ENCODE data around the gene MYMK.
A peak's percentile ranks its signal among the peaks of the same experiment; 100 is the strongest.

The MYMK gene

DNA sequence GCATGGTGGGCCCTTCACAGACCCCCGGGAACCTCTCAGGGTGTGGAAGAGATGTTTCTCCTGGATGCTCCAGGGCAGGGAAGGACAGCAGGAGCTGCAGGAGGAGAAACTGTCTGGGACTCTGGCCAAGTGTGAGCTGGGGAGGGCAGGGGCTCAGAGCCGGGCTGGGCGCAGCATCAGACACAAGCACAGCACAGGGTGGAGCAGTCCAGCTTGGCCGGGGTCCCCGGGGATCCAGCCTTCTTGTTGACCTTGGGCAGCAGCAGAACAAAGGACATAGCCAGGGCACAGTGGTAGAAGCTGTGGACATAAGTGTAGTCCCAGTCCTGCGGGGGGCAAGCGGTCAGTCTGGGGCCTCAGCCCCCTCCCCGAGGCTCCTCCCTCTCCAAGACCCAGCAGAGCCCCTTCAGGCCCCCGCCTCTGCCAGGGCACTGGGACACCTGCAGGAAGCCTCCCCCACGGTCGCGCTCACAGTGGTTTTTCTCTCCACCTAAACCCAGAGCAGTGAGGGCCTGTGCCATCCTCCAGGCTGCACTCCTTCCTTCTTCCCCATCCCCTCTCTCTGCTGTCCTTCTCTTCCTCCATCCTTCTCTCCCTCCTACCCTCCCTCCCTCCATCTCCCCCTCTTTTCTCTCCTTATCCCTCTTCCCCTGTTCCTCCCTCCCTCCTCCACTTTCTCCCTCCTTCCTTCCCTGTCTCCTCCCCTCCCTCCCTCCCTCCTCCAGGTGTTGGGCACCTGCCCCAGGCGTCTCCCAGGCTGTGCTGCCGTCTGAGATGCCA, 10.1 kb downstream of the MYMK start:
- H3K36me3 ChIP-seq (ENCODE audit: control insufficient read depth, low read depth, low read length), result no peaks in the 10 kb centered on the region
- H3K27me3 ChIP-seq (ENCODE audit: control insufficient read depth, insufficient read depth, low read length), result no peaks in the 10 kb centered on the region
- H3K9me3 ChIP-seq (ENCODE audit: control insufficient read depth, low read depth, low read length), result no peaks in the 10 kb centered on the region
- no peak overlapping the region for H3K4me3 ChIP-seq (ENCODE audit: low read length)
- peaks cover 5% of the 10 kb centered on the region for H3K4me1 ChIP-seq (ENCODE audit: control insufficient read depth, low read depth, low read length)
- no peak overlapping the region for H3K9ac ChIP-seq (ENCODE audit: low read length)
- H3K27ac ChIP-seq (ENCODE audit: low read length), result no peak overlapping the region

GRCh38 chr9:133513214-133514100, 11.3 kb downstream of the MYMK start:
- H3K27me3 ChIP-seq (ENCODE audit: control insufficient read depth, insufficient read depth, low read length), result no peaks in the 10 kb centered on the region
- H3K9me3 ChIP-seq (ENCODE audit: control insufficient read depth, low read depth, low read length), result no peaks in the 10 kb centered on the region
- H3K36me3 ChIP-seq (ENCODE audit: control insufficient read depth, low read depth, low read length), result no peaks in the 10 kb centered on the region
- H3K27ac ChIP-seq (ENCODE audit: low read length), result no peak overlapping the region
- H3K4me3 ChIP-seq (ENCODE audit: low read length), result no peak overlapping the region
- no peak overlapping the region for H3K9ac ChIP-seq (ENCODE audit: low read length)
- peaks cover 14% of the 10 kb centered on the region for H3K4me1 ChIP-seq (ENCODE audit: control insufficient read depth, low read depth, low read length)

GRCh38 chr9:133512253-133513213, 12.2 kb downstream of the MYMK start:
- Histone ChIP-seq H3K9me3 (ENCODE audit: control insufficient read depth, low read depth, low read length) (no peaks in the 10 kb centered on the region), H3K36me3 (ENCODE audit: control insufficient read depth, low read depth, low read length) (no peaks in the 10 kb centered on the region), H3K27me3 (ENCODE audit: control insufficient read depth, insufficient read depth, low read length) (no peaks in the 10 kb centered on the region), H3K27ac (ENCODE audit: low read length) (no peak overlapping the region), H3K4me1 (ENCODE audit: control insufficient read depth, low read depth, low read length) (peaks cover 14% of the 10 kb centered on the region), H3K4me3 (ENCODE audit: low read length) (no peak overlapping the region), H3K9ac (ENCODE audit: low read length) (no peak overlapping the region)

GRCh38 chr9:133511607-133512006, 13.2 kb downstream of the MYMK start:
- H3K9ac ChIP-seq (ENCODE audit: low read length), result no peak overlapping the region
- H3K36me3 ChIP-seq (ENCODE audit: control insufficient read depth, low read depth, low read length), result no peaks in the 10 kb centered on the region
- H3K27me3 ChIP-seq (ENCODE audit: control insufficient read depth, insufficient read depth, low read length), result no peaks in the 10 kb centered on the region
- H3K4me3 ChIP-seq (ENCODE audit: low read length), result no peak overlapping the region
- H3K4me1 ChIP-seq (ENCODE audit: control insufficient read depth, low read depth, low read length), result peaks cover 14% of the 10 kb centered on the region
- H3K27ac ChIP-seq (ENCODE audit: low read length), result no peak overlapping the region
- no peaks in the 10 kb centered on the region for H3K9me3 ChIP-seq (ENCODE audit: control insufficient read depth, low read depth, low read length)

GRCh38 chr9:133510926-133511505, 13.7 kb downstream of the MYMK start:
- Histone ChIP-seq H3K4me1 (ENCODE audit: control insufficient read depth, low read depth, low read length) (peaks cover 14% of the 10 kb centered on the region), H3K4me3 (ENCODE audit: low read length) (no peak overlapping the region), H3K27me3 (ENCODE audit: control insufficient read depth, insufficient read depth, low read length) (no peaks in the 10 kb centered on the region), H3K27ac (ENCODE audit: low read length) (no peak overlapping the region), H3K36me3 (ENCODE audit: control insufficient read depth, low read depth, low read length) (no peaks in the 10 kb centered on the region), H3K9me3 (ENCODE audit: control insufficient read depth, low read depth, low read length) (no peaks in the 10 kb centered on the region), H3K9ac (ENCODE audit: low read length) (no peak overlapping the region)

- no peak overlapping the region for H3K27ac ChIP-seq (ENCODE audit: low read length)
- H3K9ac ChIP-seq (ENCODE audit: low read length), result no peak overlapping the region
- no peaks in the 10 kb centered on the region for H3K36me3 ChIP-seq (ENCODE audit: control insufficient read depth, low read depth, low read length)
- no peaks in the 10 kb centered on the region for H3K9me3 ChIP-seq (ENCODE audit: control insufficient read depth, low read depth, low read length)
- H3K4me1 ChIP-seq (ENCODE audit: control insufficient read depth, low read depth, low read length), result peaks cover 14% of the 10 kb centered on the region
- no peaks in the 10 kb centered on the region for H3K27me3 ChIP-seq (ENCODE audit: control insufficient read depth, insufficient read depth, low read length)
- H3K4me3 ChIP-seq (ENCODE audit: low read length), result peak overlapping the region; percentile 37
These were observed 15.3 kb downstream of the MYMK start for GRCh38 chr9:133509179-133510083.

GRCh38 chr9:133508046-133508445, 16.7 kb downstream of the MYMK start:
- Histone ChIP-seq H3K9ac (ENCODE audit: low read length) (no peak overlapping the region), H3K4me3 (ENCODE audit: low read length) (no peak overlapping the region), H3K27ac (ENCODE audit: low read length) (no peak overlapping the region), H3K36me3 (ENCODE audit: control insufficient read depth, low read depth, low read length) (no peaks in the 10 kb centered on the region), H3K4me1 (ENCODE audit: control insufficient read depth, low read depth, low read length) (peaks cover 14% of the 10 kb centered on the region), H3K27me3 (ENCODE audit: control insufficient read depth, insufficient read depth, low read length) (no peaks in the 10 kb centered on the region), H3K9me3 (ENCODE audit: control insufficient read depth, low read depth, low read length) (no peaks in the 10 kb centered on the region)

- no peak overlapping the region for H3K27ac ChIP-seq (ENCODE audit: low read length)
- H3K9ac ChIP-seq (ENCODE audit: low read length), result no peak overlapping the region
- no peaks in the 10 kb centered on the region for H3K9me3 ChIP-seq (ENCODE audit: control insufficient read depth, low read depth, low read length)
- no peaks in the 10 kb centered on the region for H3K36me3 ChIP-seq (ENCODE audit: control insufficient read depth, low read depth, low read length)
- no peaks in the 10 kb centered on the region for H3K27me3 ChIP-seq (ENCODE audit: control insufficient read depth, insufficient read depth, low read length)
- H3K4me3 ChIP-seq (ENCODE audit: low read length), result no peak overlapping the region
- peaks cover 14% of the 10 kb centered on the region for H3K4me1 ChIP-seq (ENCODE audit: control insufficient read depth, low read depth, low read length)
These were observed 17.4 kb downstream of the MYMK start for GRCh38 chr9:133507246-133507965.

GRCh38 chr9:133506653-133507038, 18.1 kb downstream of the MYMK start:
- H3K27ac ChIP-seq (ENCODE audit: low read length), result no peak overlapping the region
- H3K36me3 ChIP-seq (ENCODE audit: control insufficient read depth, low read depth, low read length), result no peaks in the 10 kb centered on the region
- H3K4me1 ChIP-seq (ENCODE audit: control insufficient read depth, low read depth, low read length), result peaks cover 14% of the 10 kb centered on the region
- H3K9me3 ChIP-seq (ENCODE audit: control insufficient read depth, low read depth, low read length), result no peaks in the 10 kb centered on the region
- no peak overlapping the region for H3K9ac ChIP-seq (ENCODE audit: low read length)
- H3K4me3 ChIP-seq (ENCODE audit: low read length), result no peak overlapping the region
- no peaks in the 10 kb centered on the region for H3K27me3 ChIP-seq (ENCODE audit: control insufficient read depth, insufficient read depth, low read length)

Measured in iPS-18a (cell line).